Dedifferentiated amniotic fluid mesenchymal stem cell (primary cell): ENCODE data around the gene AMY1C.
"Not testable (repeated sequence)": the region's sequence is repeated elsewhere in the genome, so short reads cannot be mapped to it uniquely, and the experiment has no call there.

Experiments
- DNase-seq: peaks from one replicate; pipeline ENCODE4 v3.0.0-alpha.2; 2016; ENCODE audit errors: extremely low spot score

Gene AMY1C

GRCh38 chr1:103749598-103749997 lies at the start of gene AMY1C:
AMY1C (plus strand) TSS chr1:103749898; CDS start chr1:103750470, 572 bp downstream.
- DNase-seq = not testable (repeated sequence)

- DNase-seq = not testable (repeated sequence)
Measured at GRCh38 chr1:103700669-103701068, 49.0 kb upstream of the AMY1C start.

- not testable (repeated sequence) for DNase-seq
Measured at GRCh38 chr1:103701256-103701655, 48.4 kb upstream of the AMY1C start.

- DNase-seq = not testable (repeated sequence)
Measured at GRCh38 chr1:103707670-103708069, 42.0 kb upstream of the AMY1C start.

- DNase-seq = not testable (repeated sequence)
Measured at GRCh38 chr1:103710381-103710780, 39.3 kb upstream of the AMY1C start.

- DNase-seq = not testable (repeated sequence)
Measured at GRCh38 chr1:103717404-103717803, 32.3 kb upstream of the AMY1C start.

GRCh38 chr1:103721473-103721872 lies 28.2 kb upstream of the AMY1C start:
- not testable (repeated sequence) for DNase-seq

- not testable (repeated sequence) for DNase-seq
Measured at GRCh38 chr1:103735334-103735733, 14.4 kb upstream of the AMY1C start.

GRCh38 chr1:103738031-103738430 lies 11.7 kb upstream of the AMY1C start:
- not testable (repeated sequence) for DNase-seq

- DNase-seq = not testable (repeated sequence)
Measured at GRCh38 chr1:103744449-103744848, 5.2 kb upstream of the AMY1C start.

- not testable (repeated sequence) for DNase-seq
Measured at GRCh38 chr1:103745040-103745439, 4.7 kb upstream of the AMY1C start.

- DNase-seq = not testable (repeated sequence)
Measured at GRCh38 chr1:103748273-103748672, 1.4 kb upstream of the AMY1C start.

- no peak for DNase-seq
Measured at GRCh38 chr1:103761896-103762295, 12.2 kb downstream of the AMY1C start.

GRCh38 chr1:103779932-103780331 lies 30.2 kb downstream of the AMY1C start:
- no peak for DNase-seq

GRCh38 chr1:103783944-103784377 lies 34.3 kb downstream of the AMY1C start:
- DNase-seq = no peak

GRCh38 chr1:103788377-103788776 lies 38.7 kb downstream of the AMY1C start:
- peak; percentile 52 for DNase-seq

- no peak for DNase-seq
Measured at GRCh38 chr1:103790172-103790571, 40.5 kb downstream of the AMY1C start.
